HepG2 (cell line): ENCODE measurements around the gene ZDHHC8.

Experiments
- ATF7 ChIP-seq, 2 experiments: fragments of 450-650 bp in 1 of 2; sonication (generic) in 1 of 2; formaldehyde crosslinking in 1 of 2; IDR thresholded peaks; 2 replicates each; pipeline versions ENCODE4 v1.4.0 to v1.6.1; 2016 to 2020; ENCODE audit warnings: antibody characterized with exemption in 1 of 2, mild to moderate bottlenecking in 1 of 2, missing genetic modification reagents in 1 of 2
- DNMT3B ChIP-seq: conservative IDR thresholded peaks from 2 replicates; pipeline ENCODE4 v1.6.1; 2016; ENCODE audit warnings: missing biosample characterization, control low read depth
- GABPA ChIP-seq, 2 experiments: IDR thresholded peaks; 2 replicates each; pipeline ENCODE4 v1.6.1; 2011 to 2016; ENCODE audit warnings: low read depth in 2 of 2, low read length in 1 of 2, missing biosample characterization in 1 of 2, missing genetic modification characterization in 1 of 2
- MAFF ChIP-seq: IDR thresholded peaks from 2 replicates; pipeline ENCODE4 v1.6.1; 2011; ENCODE audit warnings: low read depth, low read length, improper control_type of control experiment
- MED1 ChIP-seq: sonication (generic); formaldehyde crosslinking; IDR thresholded peaks from 2 replicates; pipeline ENCODE4 v1.4.0; 2020; ENCODE audit warnings: missing genetic modification reagents
- MYC ChIP-seq: sonication (generic); formaldehyde crosslinking; IDR thresholded peaks from 2 replicates; pipeline ENCODE4 v1.9.0; 2021; ENCODE audit warnings: missing genetic modification reagents, borderline replicate concordance
- MYNN ChIP-seq: sonication (generic); formaldehyde crosslinking; IDR thresholded peaks from 2 replicates; pipeline ENCODE4 v1.4.0; 2020; ENCODE audit warnings: mild to moderate bottlenecking, low read depth, missing genetic modification reagents
- POLR2AphosphoS5 ChIP-seq: IDR thresholded peaks from 2 replicates; pipeline ENCODE4 v1.6.1; 2012; ENCODE audit warnings: low read depth, low read length
- SP140L ChIP-seq: sonication (generic); formaldehyde crosslinking; IDR thresholded peaks from 2 replicates; pipeline ENCODE4 v1.4.0; 2020; ENCODE audit warnings: missing genetic modification reagents, borderline replicate concordance
- STAG1 ChIP-seq: sonication (generic); formaldehyde crosslinking; IDR thresholded peaks from 2 replicates; pipeline ENCODE4 v1.4.0; 2020; ENCODE audit warnings: missing genetic modification reagents
- ZNF235 ChIP-seq: sonication (generic); formaldehyde crosslinking; IDR thresholded peaks from 2 replicates; pipeline ENCODE4 v1.8.1; 2023; ENCODE audit warnings: mild to moderate bottlenecking, missing genetic modification reagents, borderline replicate concordance
- ZNF331 ChIP-seq: sonication (generic); formaldehyde crosslinking; IDR thresholded peaks from 2 replicates; pipeline ENCODE4 v1.4.0; 2020; ENCODE audit warnings: missing genetic modification reagents
- TF ChIP-seq, protein P1 (sequence below): sonication (generic); formaldehyde crosslinking; IDR thresholded peaks from 2 replicates; pipeline ENCODE4 v1.5.0; 2020; ENCODE audit warnings: mild to moderate bottlenecking, missing genetic modification reagents, moderate library complexity
- TF ChIP-seq, protein P2 (sequence below): sonication (generic); formaldehyde crosslinking; IDR thresholded peaks from 2 replicates; pipeline ENCODE4 v1.9.0; 2021; ENCODE audit warnings: missing genetic modification reagents, mild to moderate bottlenecking, borderline replicate concordance

DNA sequence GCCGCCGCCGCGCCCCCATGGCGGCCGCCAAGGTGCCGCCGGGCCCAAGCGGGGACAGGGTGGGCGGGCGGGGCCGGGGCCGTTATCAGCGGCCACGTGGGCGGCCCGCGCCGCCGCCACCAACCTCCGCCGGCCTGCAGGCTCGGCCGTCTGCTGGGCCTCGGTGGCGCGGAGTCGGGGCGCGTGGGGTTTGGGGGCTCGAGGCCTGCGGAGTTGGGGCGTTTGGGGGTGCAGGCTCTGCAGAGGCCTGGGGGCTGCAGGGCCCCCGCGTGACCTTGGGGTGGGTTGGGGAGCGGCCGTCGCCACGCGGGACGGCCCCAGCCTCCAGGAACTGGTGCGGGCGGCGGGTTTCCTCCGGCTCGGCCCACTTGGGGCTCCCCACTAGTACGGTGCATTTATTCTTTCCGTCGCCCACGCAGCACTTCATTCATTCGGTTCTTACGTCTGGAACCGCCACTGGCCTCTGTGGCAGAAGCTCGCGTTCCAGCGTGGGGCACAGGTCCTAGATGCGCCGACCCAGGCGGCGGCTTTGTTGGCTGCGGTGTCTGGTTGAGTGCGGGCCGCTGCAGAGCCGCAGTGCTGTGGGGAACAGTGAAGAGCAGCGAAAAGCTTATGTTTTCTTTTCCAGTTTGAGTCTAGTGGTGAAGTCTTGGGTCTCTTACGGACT, 13.8 kb upstream of the ZDHHC8 start:
- TF ChIP-seq STAG1 (CRISPR knock-in tag) = no peak
- TF ChIP-seq, protein P1, sequence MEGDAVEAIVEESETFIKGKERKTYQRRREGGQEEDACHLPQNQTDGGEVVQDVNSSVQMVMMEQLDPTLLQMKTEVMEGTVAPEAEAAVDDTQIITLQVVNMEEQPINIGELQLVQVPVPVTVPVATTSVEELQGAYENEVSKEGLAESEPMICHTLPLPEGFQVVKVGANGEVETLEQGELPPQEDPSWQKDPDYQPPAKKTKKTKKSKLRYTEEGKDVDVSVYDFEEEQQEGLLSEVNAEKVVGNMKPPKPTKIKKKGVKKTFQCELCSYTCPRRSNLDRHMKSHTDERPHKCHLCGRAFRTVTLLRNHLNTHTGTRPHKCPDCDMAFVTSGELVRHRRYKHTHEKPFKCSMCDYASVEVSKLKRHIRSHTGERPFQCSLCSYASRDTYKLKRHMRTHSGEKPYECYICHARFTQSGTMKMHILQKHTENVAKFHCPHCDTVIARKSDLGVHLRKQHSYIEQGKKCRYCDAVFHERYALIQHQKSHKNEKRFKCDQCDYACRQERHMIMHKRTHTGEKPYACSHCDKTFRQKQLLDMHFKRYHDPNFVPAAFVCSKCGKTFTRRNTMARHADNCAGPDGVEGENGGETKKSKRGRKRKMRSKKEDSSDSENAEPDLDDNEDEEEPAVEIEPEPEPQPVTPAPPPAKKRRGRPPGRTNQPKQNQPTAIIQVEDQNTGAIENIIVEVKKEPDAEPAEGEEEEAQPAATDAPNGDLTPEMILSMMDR = no peak
- no peak for TF ChIP-seq ATF7 (IDR thresholded peaks at IDR 0.05)
- TF ChIP-seq ATF7 (CRISPR knock-in tag; IDR thresholded peaks at IDR 0.05) = no peak
- TF ChIP-seq, protein P2, sequence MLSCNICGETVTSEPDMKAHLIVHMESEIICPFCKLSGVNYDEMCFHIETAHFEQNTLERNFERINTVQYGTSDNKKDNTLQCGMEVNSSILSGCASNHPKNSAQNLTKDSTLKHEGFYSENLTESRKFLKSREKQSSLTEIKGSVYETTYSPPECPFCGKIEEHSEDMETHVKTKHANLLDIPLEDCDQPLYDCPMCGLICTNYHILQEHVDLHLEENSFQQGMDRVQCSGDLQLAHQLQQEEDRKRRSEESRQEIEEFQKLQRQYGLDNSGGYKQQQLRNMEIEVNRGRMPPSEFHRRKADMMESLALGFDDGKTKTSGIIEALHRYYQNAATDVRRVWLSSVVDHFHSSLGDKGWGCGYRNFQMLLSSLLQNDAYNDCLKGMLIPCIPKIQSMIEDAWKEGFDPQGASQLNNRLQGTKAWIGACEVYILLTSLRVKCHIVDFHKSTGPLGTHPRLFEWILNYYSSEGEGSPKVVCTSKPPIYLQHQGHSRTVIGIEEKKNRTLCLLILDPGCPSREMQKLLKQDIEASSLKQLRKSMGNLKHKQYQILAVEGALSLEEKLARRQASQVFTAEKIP (CRISPR knock-in tag) = no peak
- TF ChIP-seq MED1 = no peak
- TF ChIP-seq MYC (CRISPR knock-in tag) = no peak
- TF ChIP-seq ZNF235 (CRISPR knock-in tag) = no peak
- no peak for TF ChIP-seq GABPA (IDR thresholded peaks at IDR 0.05; ENCODE audit: low read depth, low read length)
- no peak for TF ChIP-seq GABPA (CRISPR knock-in tag; IDR thresholded peaks at IDR 0.05; ENCODE audit: low read depth)
- TF ChIP-seq MYNN (CRISPR knock-in tag) = no peak
- TF ChIP-seq DNMT3B (CRISPR knock-in tag) = no peak
- no peak for TF ChIP-seq MAFF
- no peak for TF ChIP-seq POLR2AphosphoS5
- no peak for TF ChIP-seq SP140L (CRISPR knock-in tag)
- no peak for TF ChIP-seq ZNF331 (CRISPR knock-in tag)
